NOMO-1 treated with DMSO at 0.1 percent for 48 hours (cell line): ENCODE results near the gene ABT1.

Experiments
- DNase-seq: peaks from one replicate; lab custom pipeline; 2025; ENCODE audit not compliant: unreplicated experiment; lab: John Stamatoyannopoulos, UW

Gene ABT1

DNA sequence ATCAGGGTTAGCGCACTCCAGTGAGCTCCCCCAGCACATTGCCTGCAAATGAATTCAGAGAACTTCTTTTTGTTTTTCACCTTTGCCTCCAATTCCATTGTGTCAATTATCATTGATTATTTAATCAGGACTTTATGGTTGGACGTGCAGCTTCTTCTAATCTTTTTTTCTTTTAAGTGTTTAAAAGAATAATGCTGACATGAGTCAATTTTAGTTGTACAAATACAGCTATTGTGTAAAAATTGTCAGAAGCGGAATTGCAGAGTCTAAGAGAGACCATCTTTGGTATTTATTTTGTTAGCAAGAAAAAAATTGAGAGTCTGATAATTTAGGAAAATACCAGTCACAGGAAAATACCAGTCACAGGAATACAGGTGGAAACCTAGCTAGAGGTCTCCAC lies 5.5 kb downstream of the ABT1 start:
- DNase-seq = no peak

DNA sequence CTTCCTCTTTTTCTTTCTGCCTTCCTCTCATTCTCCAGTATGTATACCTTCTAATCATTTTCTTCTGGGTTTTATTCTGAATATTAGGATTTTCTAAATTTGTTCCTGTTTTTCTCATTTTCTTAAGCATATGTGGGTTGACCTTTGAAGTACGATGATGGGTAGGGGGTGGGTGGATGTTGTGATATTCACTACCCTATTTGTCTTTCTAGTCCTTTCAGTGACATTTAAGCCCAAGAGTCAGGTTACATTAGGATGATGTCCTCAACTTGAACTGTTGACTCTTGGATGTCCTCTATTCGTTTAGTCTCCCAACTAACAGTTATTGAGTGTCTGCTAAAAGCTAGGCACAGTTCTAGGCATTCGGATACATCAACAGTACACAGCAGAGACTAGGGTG lies 7.3 kb downstream of the ABT1 start:
- no peak for DNase-seq

DNA sequence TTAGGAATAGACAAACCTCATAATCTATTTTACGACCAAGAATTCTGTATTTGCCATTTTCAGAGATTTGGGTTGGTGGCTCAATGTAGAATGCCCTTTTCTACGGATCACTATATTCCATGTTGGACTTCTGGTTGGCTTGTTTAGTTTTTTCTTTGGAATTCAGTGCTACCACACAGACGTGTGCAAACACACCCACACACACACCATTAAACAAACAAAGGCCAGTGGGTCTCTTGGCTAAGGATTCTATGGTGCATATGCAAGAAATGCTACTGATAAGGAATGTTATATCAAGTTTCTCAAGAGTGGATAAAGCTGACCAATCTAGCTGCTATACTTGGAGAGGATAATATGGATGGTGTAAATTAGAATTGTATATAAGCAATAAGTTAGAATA lies 8.0 kb downstream of the ABT1 start:
- DNase-seq = no peak

DNA sequence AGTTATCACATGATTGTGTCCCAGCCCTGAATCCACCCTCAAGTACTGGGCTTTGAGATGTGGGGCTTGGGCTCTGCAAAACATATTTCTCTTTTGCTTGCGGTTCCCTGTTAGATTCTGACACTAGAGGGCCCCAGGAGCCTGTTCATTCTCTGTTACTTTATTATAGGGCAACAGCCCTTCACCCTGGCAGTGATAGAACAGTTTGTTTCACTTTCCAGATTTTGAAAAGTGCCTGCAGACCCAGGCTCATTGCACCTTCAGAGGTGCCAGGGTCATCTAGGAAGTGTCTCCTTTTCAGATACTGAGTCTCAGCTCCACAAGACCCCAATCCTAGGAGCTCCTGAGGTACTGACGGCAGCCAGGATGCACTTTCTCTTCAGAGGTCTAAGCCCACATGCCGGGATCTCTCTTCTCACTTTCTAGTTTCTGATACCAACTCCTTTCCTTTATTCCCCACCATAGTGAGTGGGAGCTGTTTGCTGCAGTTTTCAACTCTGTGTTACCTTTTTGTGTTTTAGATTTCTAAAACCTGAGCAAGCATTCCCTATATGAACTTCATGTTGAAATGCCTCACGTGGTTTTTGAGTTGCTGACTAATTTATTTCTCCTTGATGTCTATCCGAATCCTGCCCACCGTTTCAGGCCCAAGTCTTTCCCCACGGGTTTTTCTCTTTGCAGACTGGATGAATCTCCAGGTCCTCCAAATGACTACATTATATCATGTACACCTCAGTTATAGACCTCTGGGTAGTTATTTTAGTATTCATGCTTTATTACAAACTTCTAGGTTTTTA lies 10.9 kb downstream of the ABT1 start:
- DNase-seq = peak; percentile 84

DNA sequence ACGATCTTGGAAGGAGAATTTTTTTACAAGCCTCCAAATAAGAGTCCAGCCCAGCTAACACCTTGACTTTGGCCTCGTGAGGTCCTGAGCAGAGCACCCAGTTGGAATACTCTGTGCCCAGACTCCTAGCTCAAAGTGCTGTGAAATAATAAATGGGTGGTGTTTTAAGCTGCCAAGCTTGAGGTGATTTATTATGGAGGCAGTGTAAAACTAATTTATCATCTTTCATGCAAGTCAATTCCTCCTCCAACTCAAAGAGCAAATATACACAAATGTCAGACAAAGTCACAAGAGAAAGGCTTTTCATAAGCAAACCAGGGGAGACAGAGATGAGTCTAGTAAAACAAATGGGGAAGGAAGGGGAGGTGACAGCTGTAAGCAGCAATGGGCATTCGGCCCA lies 12.7 kb downstream of the ABT1 start:
- DNase-seq = no peak

DNA sequence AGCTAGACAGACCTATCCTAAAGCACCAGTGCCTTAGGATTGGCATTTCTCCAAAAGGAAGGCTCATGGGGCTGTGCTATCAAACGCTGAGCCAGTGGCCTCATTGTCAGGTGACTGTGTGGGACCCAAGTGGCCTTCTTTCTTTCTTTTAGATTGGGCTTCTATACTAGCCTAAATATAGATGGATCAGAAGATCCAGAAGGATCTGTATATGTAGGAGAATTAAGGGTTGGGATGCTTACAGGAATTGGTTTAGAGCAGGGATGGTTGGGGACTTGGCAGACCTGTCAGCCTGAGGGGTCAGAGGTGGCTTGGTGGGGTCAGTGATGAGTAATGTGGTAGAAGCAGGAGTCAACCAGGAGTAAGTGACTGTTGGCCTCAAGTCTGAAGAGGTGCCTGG lies 14.8 kb downstream of the ABT1 start:
- DNase-seq = no peak

DNA sequence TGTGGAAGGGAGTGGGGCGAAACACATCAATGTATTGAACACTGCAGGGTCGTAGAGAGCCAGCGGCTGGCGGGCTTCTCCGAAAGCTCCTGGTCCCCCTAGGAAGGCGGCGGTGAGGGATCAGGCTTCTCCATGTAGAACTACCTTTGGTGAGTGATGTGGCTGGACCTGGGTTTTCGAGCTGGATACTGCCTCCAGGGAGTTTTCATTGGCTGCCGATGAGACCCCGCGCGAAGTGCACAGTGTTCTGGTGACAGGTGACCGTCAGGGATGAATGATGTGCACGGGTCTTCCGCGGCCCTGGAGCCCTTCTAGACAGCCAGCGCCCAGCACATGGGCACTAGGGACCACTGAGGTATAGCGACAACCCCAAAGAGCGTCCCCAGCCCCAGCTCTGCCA lies 16.4 kb downstream of the ABT1 start:
- DNase-seq = no peak

DNA sequence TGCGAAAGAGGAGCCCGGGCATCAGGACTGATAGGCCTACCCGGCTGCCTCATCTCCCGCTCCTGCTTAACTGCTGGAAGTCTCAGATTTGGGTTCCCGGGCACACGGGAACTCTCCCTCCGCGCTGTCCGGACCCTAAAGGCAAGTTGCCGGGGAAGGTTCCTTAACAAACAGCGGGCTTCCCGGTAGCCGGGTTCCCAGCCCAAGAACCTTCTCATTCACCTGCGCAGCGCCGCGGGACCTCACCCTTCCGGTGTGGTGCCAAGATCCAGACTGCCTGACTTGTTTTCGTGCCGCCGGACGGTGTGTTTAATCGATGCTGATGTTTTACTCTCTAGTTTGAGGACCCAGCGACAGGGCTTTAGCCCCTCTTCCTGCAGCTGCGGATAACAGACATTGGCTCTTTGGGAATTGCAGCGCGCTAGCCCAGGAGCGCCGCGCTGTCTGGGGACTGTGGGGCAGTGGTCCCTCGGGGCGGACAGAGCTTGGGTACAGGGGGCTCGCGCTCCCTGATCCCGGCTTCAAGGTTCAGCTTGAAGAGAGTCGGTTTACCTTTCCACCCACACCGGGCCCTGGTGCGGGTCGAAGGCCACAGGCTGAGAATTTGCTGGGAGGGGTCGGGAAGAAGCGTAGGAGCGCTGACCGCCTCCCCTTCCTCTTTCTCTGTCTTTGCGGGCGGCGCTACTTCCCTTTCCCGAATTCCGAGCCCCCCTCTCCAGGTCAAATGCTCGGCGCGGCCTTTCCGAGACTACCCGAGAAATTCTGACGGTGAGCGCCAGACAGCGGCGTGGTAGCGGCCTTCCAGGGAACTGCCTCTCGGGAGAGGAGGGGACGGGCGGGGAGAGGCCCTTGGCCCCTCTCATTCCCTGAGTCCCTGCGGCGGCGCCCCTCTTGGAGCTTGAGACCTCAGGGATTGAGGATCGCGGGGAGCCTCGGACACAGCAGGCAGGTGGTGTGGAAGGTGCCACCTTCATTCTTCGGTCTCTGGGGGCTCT lies 17.2 kb downstream of the ABT1 start:
- no peak for DNase-seq

DNA sequence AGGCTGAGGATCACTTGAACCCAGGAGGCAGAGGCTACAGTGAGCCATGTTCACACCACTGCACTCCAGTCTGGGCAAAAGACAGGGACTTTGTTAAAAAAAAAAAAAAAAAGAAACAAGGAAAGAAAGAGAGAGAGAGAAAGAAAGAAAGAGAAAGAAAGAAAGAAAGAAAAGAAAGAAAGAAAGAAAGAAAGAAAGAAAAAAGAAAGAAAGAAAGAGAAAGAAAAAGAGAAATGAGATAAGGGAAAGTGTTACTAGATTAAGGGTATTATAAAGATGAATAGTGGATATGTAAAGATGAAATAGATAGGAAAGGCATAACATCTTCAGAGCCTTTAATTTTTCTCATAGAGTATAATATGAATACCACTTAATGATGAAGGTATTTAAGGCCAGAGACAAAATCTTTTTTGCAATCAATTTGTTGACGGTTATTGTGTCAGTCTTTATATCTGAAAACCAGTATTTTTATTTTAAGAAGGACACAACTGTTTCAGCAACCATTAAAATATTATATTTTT lies 26.6 kb downstream of the ABT1 start:
- DNase-seq = no peak

DNA sequence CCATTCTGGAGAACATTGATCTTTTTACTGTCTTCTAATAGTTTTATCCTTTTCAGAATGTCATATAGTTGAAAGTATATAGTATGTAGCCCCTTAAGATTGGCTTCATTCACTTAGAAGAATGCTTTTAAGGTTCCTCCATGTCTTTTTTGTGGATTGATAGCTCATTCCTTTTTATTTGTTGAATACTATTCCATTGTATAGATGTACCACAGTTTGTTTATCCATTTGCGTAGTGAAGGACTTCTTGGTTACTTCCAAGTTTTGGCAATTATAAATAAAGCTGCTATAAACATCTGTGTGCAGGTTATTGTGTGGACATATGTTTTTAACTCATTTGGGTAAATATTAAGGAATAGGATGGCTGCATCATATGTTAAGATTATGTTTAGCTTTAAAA lies 27.8 kb downstream of the ABT1 start:
- DNase-seq = no peak

DNA sequence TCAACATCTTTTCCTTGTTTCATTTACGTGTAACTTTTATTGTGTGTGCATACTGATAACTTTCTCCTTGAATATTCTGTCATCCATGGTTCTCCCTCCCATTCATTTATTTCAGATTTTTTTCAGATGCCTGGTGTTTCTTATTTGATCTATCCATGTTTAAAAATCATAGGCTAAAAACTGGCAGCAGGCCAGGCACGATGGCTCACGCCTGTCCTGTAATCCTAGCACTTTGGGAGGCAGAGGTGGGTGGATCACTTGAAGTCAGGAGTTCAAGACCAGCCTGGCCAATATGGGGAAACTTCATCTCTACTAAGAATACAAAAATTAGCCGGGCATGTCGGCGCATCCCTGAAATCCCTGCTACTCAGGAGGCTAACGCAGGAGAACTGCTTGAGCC lies 31.1 kb downstream of the ABT1 start:
- no peak for DNase-seq

DNA sequence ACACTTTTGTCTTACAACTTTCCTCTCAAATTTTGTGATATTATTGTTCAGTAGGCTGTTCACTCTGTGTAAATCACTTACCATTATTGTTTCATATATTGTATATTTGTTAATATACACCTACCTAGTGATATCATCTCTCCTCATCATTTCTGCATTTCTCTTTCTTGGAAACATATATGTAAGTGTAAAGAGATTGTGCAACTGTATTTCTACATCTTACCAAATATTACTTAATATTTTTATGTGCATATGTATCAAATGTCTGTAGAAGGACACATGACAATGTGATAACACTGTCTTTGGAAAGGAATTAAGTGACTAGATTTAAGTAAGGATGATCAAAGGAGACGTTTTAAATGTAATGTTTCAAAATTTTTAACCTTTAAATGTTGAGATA lies 32.6 kb downstream of the ABT1 start:
- DNase-seq = no peak

DNA sequence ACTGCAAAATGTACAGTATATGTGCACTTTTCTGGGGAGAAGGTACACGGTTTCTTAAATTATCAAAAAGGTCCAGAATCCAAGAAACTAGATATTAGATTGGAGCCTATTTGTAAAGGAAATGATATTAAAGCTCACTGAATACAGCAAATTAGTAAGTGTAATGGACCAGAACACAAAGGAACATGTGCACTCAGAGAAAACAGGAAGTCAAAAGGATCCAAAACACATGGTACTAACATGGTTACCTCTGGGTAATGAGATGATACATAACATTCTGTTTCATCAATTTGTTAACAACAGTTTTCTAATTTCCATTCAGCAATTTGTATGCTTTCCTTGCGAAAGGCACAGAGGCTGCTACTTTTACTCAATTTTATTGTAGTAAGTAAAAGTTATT lies 44.1 kb downstream of the ABT1 start:
- DNase-seq = no peak

DNA sequence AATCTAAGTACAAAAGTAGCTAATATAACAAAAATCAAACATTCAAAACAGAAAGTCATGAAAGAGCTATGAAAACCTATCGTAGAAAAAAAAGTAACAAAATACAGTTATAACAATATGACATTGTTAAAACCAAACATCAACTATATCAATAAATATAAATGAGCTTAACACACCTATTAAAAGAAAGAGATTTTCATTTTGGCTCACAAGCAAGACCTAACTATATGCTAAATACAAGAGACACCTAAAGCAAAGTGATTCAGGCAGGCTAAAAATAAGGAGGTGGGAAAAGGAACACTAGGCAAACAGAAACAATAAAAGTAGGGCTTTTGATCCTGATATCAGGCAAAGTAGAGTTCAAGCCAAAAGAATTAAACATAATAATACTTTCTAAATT lies 49.3 kb downstream of the ABT1 start:
- DNase-seq = no peak
